Activated CD8-positive, alpha-beta memory T cell treated with anti-CD3 and anti-CD28 coated beads, Interleukin-2, amount 10 ng/mL, durations not matched to agents 7 days and 5 days (primary cell): ENCODE results near the gene DENND6B. TPM values are rescaled to one million over a fixed set of nuclear protein-coding genes. Genes with fewer than 3 reads are reported as not detected.

Experiments used
- ATAC-seq: fragments of 150-1000 bp; cut with Tn5 transposase; one replicate; pipeline ENCODE4 v1.10.0; 2021; ENCODE audit warnings: moderate library complexity
- CTCF ChIA-PET: fragments of 350-600 bp; sonication (Branson Sonifier 250); formaldehyde crosslinking; loops from one replicate; lab custom pipeline; 2021; ENCODE audit warnings: antibody characterized with exemption; lab: Charles Lee
- DNase-seq: peaks from one replicate; pipeline ENCODE4 v3.0.0-alpha.2; 2020
- H3K27ac Mint-ChIP-seq: one replicate; pipeline ENCODE4 v1.8.0; 2021; ENCODE audit warnings: mild to moderate bottlenecking, mixed read lengths
- H3K27me3 Mint-ChIP-seq: one replicate; pipeline ENCODE4 v1.8.0; 2021; ENCODE audit warnings: mixed read lengths
- H3K36me3 Mint-ChIP-seq: one replicate; pipeline ENCODE4 v1.8.0; 2021; ENCODE audit warnings: mild to moderate bottlenecking, mixed read lengths
- H3K4me1 Mint-ChIP-seq: one replicate; pipeline ENCODE4 v1.8.0; 2021; ENCODE audit warnings: mixed read lengths
- H3K4me3 Mint-ChIP-seq: one replicate; pipeline ENCODE4 v1.8.0; 2021; ENCODE audit warnings: mild to moderate bottlenecking, moderate library complexity, mixed read lengths
- H3K9me3 Mint-ChIP-seq: one replicate; pipeline ENCODE4 v1.8.0; 2022; ENCODE audit warnings: low read depth, mixed read lengths
- total RNA-seq, 2 experiments: library from RNA; stranded (reverse); gene quantifications; one replicate each; pipeline ENCODE4 v1.2.3, GENCODE V29; 2021

Gene DENND6B
- total RNA-seq, 2 experiments from 2014 or later, result 5.7 to 8.8 TPM

DNA sequence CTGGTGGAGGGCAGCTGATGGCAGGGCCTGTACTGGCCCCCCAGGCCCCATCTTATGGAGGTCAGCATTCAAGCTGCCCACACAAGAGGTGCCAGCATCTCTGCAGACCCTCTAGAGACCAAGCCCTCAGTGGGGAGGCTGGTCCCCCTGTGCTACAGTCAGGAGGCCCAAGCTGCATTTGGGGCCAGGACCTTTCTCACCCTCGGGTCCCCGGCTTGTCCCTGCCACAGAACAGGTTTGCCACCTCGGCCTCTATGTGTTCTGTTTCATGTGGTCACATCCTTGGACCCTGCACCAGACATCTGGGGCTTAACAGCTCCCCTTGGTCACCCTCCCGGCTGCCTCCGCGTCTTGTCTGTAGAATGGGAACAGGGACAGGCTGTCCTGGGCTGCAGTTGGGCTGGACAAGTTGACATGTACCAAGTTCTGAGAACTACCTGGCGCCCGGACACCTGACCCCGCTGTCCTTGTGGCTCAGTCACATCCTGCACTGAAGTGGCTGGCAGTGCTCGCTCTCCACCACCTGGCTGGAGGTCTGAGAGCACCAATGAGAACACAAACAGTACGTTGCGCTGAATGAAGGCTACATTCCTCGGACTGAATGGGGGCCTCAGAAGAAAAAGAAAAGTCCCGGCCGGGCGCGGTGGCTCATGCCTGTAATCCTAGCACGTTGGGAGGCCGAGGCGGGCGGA, 16.6 kb downstream of the DENND6B start:
- ATAC-seq (no peak), DNase-seq (no peak)
- Mint-ChIP-seq H3K9me3 (no peaks in the 10 kb centered on the region), H3K27ac (no peak overlapping the region), H3K4me1 (peaks cover 22% of the 10 kb centered on the region), H3K4me3 (no peak overlapping the region), H3K27me3 (peaks cover 6% of the 10 kb centered on the region), H3K36me3 (no peaks in the 10 kb centered on the region)
- CTCF ChIA-PET, result interaction anchor here (1.5 kb wide), 1 partner anchor 11 kb away, joined by 4 read pairs; no protein-coding TSS in a partner anchor

DNA sequence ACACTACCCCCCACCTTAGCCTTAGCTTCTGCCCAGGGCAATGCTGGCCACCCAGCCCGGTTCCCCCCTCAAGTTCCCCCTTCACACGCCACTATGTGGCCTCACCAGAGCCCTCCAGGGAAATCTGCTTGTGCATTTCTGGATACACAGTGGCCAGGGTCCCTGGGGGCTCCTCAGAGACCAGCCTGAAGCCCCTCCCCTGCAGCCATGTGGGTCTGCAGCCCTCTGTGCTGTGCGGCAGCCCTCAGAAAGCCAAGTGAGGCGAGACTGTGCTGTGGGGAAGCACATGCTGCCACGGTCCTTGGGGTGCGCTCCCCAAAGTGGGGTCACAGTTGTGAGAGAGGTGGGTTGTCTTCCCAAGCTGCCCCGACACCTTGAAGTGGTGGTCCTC, 17.2 kb downstream of the DENND6B start:
- H3K4me1 Mint-ChIP-seq, result peaks cover 18% of the 10 kb centered on the region
- no peaks in the 10 kb centered on the region for H3K36me3 Mint-ChIP-seq
- DNase-seq, result no peak
- no peaks in the 10 kb centered on the region for H3K9me3 Mint-ChIP-seq
- H3K27me3 Mint-ChIP-seq, result peaks cover 6% of the 10 kb centered on the region
- ATAC-seq, result no peak
- no peak overlapping the region for H3K27ac Mint-ChIP-seq
- no peak overlapping the region for H3K4me3 Mint-ChIP-seq
- CTCF ChIA-PET, result interaction anchor here (0.9 to 1.5 kb wide), 2 partner anchors 11 to 34 kb away, joined by 3 to 4 read pairs; no protein-coding TSS in a partner anchor

DNA sequence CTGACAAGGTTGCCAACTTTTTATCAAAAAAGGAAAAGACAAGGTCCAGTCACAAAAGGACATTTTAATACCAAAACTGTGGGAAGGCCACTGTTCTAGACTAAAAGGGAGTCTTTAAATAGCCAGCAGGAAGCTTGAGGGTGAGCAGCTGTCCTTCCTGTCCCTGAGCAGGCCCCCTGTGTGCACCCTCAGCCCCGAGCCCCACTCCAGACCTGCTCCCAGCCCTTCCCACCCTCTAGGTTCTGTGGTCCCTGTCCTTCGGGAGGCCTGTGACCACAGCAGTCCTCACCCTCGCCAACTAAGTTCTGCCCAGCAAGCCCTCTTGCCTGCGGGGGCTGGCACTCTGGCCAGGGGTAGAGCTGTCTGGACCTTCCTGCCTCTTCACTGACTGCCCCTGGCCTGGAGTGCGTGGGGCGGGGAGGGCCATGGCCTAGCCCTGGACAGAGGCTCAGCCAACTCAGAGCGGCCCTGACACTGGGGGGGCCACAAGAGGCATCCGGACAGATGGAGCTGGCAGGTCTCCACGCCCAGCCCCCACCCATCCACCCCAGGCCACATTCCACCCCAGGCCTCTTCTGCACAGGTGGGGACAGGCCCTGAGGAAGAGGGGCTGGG, 17.7 kb downstream of the DENND6B start:
- no peaks in the 10 kb centered on the region for H3K9me3 Mint-ChIP-seq
- no peak overlapping the region for H3K27ac Mint-ChIP-seq
- CTCF ChIA-PET, result interaction anchor here (0.9 to 1.5 kb wide), 2 partner anchors 12 to 34 kb away, joined by 3 to 4 read pairs; no protein-coding TSS in a partner anchor
- no peak for ATAC-seq
- H3K36me3 Mint-ChIP-seq, result no peaks in the 10 kb centered on the region
- peaks cover 6% of the 10 kb centered on the region for H3K27me3 Mint-ChIP-seq
- H3K4me3 Mint-ChIP-seq, result no peak overlapping the region
- DNase-seq, result no peak
- H3K4me1 Mint-ChIP-seq, result peaks cover 17% of the 10 kb centered on the region

DNA sequence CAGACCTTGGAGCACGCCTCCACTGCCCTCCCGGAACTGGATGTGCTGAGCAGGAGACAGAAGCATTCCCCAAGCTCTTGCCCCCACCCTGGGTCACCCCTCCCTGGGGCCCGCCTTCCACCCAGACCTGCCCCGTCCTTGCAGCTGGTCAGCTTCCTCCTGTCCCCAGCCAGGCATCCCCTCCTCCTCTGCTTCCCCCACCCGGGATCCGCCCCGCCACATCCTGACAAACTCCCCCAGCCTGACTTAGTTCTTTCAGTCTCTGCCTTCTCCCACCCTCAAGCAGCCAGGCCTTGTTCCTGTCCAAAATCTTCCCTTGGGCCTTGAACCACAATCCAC, 18.2 kb downstream of the DENND6B start:
- H3K4me1 Mint-ChIP-seq, result peaks cover 16% of the 10 kb centered on the region
- CTCF ChIA-PET, result interaction anchor here (0.9 kb wide), 1 partner anchor 33 kb away, joined by 3 read pairs; no protein-coding TSS in a partner anchor
- H3K27me3 Mint-ChIP-seq, result peaks cover 6% of the 10 kb centered on the region
- DNase-seq (no peak), ATAC-seq (no peak)
- no peaks in the 10 kb centered on the region for H3K36me3 Mint-ChIP-seq
- no peaks in the 10 kb centered on the region for H3K9me3 Mint-ChIP-seq
- H3K27ac Mint-ChIP-seq, result no peak overlapping the region
- H3K4me3 Mint-ChIP-seq, result no peak overlapping the region

DNA sequence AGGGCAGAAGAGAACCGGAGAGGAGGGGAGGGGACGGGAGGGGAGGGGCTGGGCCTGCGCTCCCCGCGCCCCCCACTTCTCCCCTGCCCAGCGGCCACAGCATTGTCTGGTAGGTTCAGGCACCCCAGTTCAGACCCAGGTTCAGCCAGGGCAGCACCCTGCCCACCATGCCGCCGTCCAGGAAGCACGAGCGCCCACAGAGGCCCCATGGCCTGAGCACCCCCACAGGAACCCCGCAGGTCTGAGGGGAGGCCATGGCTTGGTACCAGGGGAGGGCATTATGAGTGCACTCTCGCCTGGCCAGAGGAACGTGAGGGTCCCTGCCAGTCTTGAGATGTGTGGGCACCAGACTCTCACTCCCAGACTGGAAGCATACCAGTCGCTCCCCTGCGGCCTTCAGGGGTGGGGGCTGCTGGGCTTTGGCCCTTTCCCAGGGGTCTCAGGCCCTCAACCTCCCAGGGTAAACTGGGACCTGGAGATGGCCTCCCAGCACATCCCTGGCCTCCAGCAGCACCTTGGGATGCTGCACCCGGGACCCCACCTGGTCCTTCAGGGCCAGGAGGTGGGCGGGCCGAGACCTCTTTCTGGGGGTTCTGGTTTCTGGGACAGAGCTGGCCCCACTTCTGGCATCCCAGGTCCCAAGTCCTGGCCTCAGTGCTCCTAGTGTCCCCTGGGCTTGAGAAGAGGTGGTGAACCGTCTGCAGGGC, 18.8 kb downstream of the DENND6B start:
- no peak overlapping the region for H3K4me3 Mint-ChIP-seq
- no peaks in the 10 kb centered on the region for H3K36me3 Mint-ChIP-seq
- no peak overlapping the region for H3K27ac Mint-ChIP-seq
- H3K27me3 Mint-ChIP-seq, result peaks cover 6% of the 10 kb centered on the region
- CTCF ChIA-PET, result interaction anchor here (1.3 kb wide), 1 partner anchor 31 kb away, joined by 5 read pairs; no protein-coding TSS in a partner anchor
- DNase-seq (no peak), ATAC-seq (no peak)
- peaks cover 16% of the 10 kb centered on the region for H3K4me1 Mint-ChIP-seq
- H3K9me3 Mint-ChIP-seq, result no peaks in the 10 kb centered on the region

DNA sequence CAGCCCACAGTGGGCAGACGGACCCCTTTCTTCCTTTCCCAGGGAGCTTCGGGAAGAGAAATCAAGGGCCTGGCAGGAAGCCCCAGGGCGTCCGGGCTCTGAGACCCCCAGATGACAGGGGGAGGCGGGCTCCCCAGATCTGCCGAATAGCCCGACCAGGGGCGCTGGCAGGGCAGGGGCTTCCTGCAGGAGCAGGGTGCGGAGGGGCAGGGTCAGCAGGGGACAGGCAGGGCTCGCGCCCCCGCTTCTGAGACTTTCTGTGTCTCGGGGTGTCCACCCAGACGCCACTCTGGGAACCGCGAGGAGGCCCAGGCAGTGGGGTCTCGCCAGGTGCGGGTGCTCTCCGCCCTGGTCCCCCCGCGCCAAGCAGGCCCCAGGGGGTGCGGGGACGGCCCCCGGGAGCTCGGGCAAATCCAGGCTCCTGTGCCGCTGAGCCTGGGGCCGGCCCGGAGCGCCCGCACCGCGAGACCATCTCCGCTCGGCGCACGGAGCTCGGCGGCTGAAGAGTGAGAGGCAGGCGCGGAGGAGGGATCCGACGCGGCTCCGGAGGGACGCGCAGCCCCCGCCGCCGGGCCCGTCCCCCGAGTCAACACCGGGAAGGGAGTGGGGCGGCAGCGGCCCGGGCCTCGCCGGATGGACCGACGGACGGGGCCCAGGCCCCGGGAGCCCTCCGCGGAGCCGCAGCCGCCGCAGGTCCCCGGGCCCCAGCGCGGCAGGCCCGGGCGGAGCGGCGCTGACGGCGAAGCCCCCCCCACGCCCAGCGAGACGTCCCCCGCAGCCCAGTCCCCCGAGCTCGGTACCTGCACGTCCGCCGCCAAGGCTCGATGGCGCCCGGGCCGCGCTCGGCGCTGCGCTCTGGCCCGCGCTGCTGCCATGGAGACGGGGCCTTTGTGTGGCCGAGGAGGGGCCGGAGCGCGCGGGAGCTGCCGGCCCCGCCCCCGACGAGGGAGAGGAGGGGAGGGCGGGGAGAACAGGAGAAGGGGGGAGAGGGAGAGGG, 19.8 kb downstream of the DENND6B start, which contains the start of gene PLXNB2:
TSS of gene PLXNB2 (minus strand) at position 894 of the 997 bp plus-strand sequence. CDS start 17,062 bp downstream, outside the sequence.
- Mint-ChIP-seq H3K27me3 (peaks cover 6% of the 10 kb centered on the region), H3K9me3 (no peaks in the 10 kb centered on the region), H3K4me3 (peak within 1 kb of the TSS; percentile 64), H3K27ac (no peak within 1 kb of the TSS), H3K36me3 (no peaks in the 10 kb centered on the region), H3K4me1 (peaks cover 16% of the 10 kb centered on the region)
- CTCF ChIA-PET, result interaction anchor here (0.6 to 1.5 kb wide), 9 partner anchors 13 to 76 kb away, joined by 3 to 7 read pairs (median 5); no protein-coding TSS in a partner anchor
- ATAC-seq (peak; percentile 69), DNase-seq (peak; percentile 55)

DNA sequence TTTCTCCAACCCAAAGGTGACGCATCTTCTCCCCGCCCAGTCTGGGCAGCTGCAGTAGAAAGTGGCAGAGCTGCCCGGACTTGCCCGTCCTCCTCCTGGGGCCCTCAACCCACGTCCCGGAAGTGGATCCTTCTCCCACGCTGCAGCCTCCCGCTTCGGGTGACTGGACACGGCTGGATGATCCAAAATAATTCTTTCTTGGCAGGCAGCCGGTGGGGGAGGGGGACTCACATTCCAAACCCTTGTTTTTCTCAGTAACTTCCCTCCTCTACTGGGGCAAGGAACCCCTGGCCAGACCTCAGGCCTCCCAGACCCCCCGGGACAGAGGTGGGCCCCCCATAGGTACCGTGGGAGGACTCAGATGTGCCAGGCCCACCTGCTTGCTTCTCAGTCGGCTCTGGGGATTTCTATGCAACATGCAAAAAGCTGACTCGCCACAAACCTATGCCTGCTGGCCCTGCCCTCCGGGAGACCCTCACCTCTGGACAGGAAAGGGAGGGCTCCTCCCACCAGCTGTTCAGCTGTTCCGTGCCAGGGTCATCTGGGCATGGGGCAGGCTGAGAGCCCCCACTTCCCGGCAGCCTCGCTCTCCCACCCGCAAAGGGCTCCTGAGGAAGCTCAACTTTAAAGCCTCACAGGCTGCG, 20.8 kb downstream of the DENND6B start:
- peaks cover 16% of the 10 kb centered on the region for H3K4me1 Mint-ChIP-seq
- no peak for ATAC-seq
- no peak overlapping the region for H3K27ac Mint-ChIP-seq
- no peaks in the 10 kb centered on the region for H3K36me3 Mint-ChIP-seq
- H3K27me3 Mint-ChIP-seq, result peaks cover 6% of the 10 kb centered on the region
- CTCF ChIA-PET, result interaction anchor here (0.6 to 1.6 kb wide), 9 partner anchors 12 to 75 kb away, joined by 3 to 6 read pairs (median 4); no protein-coding TSS in a partner anchor
- no peak for DNase-seq
- H3K4me3 Mint-ChIP-seq, result peak overlapping the region; percentile 64
- H3K9me3 Mint-ChIP-seq, result no peaks in the 10 kb centered on the region

DNA sequence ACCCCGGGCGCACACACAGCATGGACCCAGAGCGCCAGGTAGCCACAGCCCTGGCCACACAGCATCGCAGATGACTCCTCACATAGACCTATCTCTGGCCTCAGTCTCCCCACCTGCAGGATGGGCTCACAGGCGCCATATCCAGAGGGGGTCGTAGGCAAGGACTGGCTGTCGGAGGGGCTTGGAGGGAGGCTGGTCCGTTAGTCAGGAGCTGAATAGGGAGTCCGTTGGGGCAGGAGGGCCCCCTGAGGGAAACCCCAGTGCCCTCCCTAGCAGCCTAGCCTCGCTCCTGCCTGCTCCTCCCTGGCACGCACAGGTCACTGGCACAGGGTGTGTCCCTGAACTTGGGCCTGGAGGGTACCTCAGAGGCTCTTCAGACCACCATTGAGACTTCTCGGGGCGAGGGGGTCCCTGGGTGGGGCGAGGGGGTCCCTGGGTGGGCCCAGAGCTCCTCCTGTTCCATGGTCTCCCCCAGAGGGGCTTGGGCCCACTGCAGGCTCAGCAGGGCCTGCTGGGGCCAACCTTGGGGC, 21.4 kb downstream of the DENND6B start:
- ATAC-seq (no peak), DNase-seq (no peak)
- Mint-ChIP-seq H3K27me3 (peaks cover 6% of the 10 kb centered on the region), H3K36me3 (no peaks in the 10 kb centered on the region), H3K27ac (no peak overlapping the region), H3K4me3 (no peak overlapping the region), H3K4me1 (peaks cover 16% of the 10 kb centered on the region), H3K9me3 (no peaks in the 10 kb centered on the region)
- CTCF ChIA-PET, result interaction anchor here (0.9 to 2.2 kb wide), 5 partner anchors 9 to 62 kb away, joined by 3 to 6 read pairs (median 4); no protein-coding TSS in a partner anchor

DNA sequence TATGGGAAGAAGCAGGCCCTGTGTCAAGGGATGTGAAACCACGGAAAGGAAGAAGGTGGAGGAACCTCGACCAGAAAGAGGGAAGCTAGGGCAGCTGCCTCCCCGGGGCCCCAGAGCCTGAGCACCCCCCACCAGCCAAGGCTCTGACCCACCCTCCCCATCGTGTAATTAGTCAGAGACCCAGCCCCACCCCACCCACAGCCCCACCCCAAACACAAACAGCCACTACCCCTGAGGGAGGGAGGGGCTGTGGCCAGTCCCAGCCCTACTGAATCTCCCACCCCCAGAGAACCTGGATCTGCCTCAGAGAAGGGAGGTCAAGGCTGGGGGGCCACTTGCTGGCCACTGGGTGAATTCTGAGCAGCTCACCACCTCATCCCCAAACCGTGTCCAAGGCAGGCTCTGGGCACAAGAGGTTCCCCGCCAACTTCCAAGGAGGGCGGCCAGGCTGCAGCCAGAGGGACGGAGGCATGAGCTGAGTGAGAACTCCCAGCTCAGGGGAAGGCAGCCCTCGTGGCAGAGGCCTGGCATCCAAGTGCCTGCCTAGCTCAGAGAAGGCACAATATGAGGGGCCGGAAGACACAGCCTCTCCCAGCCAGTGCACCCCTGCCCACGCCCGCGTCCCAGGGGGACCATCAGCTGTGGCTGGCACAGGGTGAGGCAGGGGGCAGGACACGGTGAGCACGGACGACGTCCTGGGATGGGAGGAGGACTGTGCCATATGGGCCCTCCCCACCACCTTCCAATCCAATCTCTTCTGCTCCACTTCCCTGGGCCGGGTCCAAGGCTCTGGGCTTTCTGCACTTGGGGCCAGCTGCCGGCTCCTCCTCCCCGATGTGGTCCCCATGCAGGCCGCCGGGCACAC, 22.1 kb downstream of the DENND6B start:
- DNase-seq, result no peak
- ATAC-seq, result no peak
- Mint-ChIP-seq H3K27ac (peak overlapping the region; percentile 49), H3K36me3 (no peaks in the 10 kb centered on the region), H3K4me1 (peaks cover 16% of the 10 kb centered on the region), H3K9me3 (no peaks in the 10 kb centered on the region), H3K27me3 (peaks cover 6% of the 10 kb centered on the region), H3K4me3 (no peak overlapping the region)
- CTCF ChIA-PET, result interaction anchor here (0.6 to 2.2 kb wide), 7 partner anchors 9 to 52 kb away, joined by 3 to 6 read pairs (median 3); no protein-coding TSS in a partner anchor

DNA sequence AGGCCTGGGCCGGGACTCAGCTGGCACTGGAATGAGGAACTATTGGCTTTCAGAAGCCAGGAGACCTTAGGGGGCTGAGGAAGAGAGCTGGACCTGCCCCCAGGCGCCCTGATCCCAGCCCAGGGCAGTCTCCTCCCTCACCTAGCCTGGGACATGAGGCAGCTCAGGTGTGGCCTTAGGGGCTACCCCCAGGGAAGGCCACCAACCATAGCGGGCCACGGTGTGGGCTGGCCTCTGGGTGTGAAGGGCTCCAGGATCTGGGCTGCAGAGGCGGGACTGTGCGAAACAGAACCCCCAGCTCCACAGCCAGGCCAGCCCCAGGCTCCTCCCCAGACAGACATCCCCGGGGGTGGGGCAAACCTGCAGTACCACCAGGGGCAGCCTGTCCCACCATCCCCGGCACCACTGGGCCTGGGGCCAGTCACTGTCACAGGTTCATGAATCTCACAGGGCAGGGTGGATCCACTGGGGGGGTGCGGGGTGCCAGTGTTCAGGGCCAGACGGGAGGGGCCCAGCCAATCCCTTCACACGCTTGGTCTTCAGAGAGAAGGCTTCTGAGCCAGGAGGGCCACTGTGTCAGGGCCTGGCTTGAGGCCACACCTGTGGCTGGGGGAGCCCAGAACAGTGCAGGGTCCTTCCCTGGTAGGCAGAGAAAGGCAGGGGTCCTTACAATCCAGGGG, 22.8 kb downstream of the DENND6B start:
- Mint-ChIP-seq H3K27me3 (peaks cover 6% of the 10 kb centered on the region), H3K4me1 (peaks cover 16% of the 10 kb centered on the region), H3K4me3 (no peak overlapping the region), H3K36me3 (no peaks in the 10 kb centered on the region), H3K9me3 (no peaks in the 10 kb centered on the region), H3K27ac (peak overlapping the region; percentile 49)
- ATAC-seq (no peak), DNase-seq (no peak)
- CTCF ChIA-PET, result interaction anchor here (0.9 to 2.2 kb wide), 5 partner anchors 10 to 51 kb away, joined by 3 to 6 read pairs (median 3); no protein-coding TSS in a partner anchor
